GM19025 (cell line): ENCODE measurements around the gene SMIM34.
"Not testable (repeated sequence)": the region's sequence is repeated elsewhere in the genome, so short reads cannot be mapped to it uniquely, and the experiment has no call there.

ENCODE experiments used
- ATAC-seq: cut with Tn5 transposase; IDR thresholded peaks from one replicate; pipeline ENCODE4 v1.9.1; 2021; ENCODE audit warnings: mild to moderate bottlenecking, low read depth, moderate library complexity; ENCODE audit not compliant: unreplicated experiment

SMIM34 gene

DNA sequence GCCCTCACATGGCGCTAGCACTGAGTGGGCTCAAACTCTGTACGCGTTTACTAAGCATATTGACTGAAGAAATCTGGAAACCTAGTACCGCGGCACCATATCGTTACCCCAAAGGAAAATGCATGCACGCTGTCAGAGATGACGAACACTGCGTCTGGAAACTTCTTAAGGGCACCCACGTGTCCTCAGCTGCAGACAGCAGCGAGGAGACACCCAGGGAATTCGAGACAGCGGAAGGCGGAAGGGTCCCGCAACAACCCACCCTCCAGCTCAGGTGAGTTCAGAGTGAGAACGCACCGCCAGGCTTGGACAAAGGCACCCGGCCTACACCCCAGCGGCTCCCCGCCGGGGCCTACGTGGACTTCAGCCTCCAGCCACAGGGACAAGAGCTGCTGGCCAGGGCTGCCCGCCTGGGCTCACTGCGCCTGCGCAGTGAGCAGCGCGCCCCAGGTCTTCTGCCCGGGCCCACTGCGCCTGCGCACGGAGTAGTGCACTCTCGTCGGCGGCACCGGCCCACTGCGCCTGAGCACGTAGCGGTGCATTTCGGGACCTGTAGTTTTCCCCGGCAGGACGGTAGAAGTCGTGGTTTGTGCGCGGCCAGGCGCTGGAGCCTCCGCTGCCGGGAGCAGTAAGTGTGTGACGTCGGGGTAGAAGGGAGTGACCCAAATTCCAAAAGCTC lies 48.7 kb downstream of the SMIM34 start, which contains the start of gene SMIM11:
Gene SMIM11 (plus strand): TSS at position 568 of the 679 bp plus-strand sequence. CDS start 3,998 bp downstream, outside the sequence.
- ATAC-seq: peak; percentile 93

DNA sequence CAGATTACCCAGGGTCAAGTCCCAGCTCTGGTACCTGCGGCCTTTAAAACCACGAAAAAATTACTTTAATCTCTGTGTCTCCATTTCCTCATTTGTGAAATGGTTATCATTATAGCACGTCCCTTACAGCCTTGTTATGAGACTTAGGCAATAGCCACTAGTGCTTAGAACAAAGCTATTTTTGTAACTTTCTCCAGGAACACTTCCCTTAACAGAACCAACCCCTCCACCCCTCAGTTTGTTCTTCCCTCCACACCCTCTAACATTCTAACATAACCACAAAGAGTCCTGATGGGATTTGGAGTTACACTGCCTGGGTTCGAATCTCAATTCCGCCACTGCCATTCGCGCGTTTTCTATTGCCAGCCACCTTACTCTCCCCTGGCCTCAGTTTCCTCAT lies 49.3 kb downstream of the SMIM34 start:
- ATAC-seq: not testable (repeated sequence)

DNA sequence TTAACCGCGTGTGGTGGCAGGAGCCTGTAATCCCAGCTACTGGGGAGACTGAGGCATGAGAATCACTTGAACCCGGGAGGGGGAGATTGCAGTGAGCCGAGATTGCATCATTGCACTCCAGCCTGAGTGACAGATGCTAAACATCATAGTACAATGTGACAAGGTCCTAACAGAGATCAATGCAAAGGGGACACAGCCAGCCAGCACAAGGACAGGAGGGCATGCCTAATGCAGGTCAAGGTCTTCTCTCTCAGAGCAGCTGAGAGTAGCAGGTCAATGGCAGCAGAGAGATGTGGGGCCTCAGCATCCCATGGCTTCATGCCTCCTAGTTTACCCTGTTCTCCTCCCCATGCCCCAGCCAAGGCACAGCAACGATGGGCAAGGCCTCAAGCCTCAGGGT lies 51.4 kb downstream of the SMIM34 start:
- ATAC-seq: no peak

DNA sequence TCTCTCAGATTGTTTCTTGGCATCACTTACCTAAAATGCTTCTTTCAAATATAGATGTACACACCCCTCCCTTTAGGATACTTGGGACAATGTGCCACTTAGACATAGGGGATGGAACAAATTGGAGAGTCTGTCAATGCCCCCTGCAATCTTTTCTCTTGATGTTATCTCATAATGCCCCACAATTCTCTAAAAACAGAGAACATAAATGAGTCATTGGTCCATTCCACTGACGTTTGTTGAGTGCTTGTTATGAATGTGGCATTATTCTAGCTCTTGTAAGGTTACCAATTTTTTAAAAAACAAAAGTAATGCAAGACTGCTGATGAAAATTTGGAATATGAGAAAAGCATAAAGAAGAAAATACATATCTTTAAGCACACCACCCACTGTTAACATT lies 54.0 kb downstream of the SMIM34 start:
- no peak for ATAC-seq
